Stimulated activated CD8-positive, alpha-beta memory T cell treated with anti-CD3 and anti-CD28 coated beads, Interleukin-12 subunit alpha, Interleukin-12 subunit beta, amount 100 ng/mL, for 1 hour (primary cell): ENCODE results near the gene PRR30.
"Not testable (repeated sequence)": the region's sequence is repeated elsewhere in the genome, so short reads cannot be mapped to it uniquely, and the experiment has no call there.

Source experiments
- DNase-seq: peaks from one replicate; pipeline ENCODE4 v3.0.0-alpha.2; 2020; ENCODE audit warnings: low read depth

PRR30 gene

GRCh38 chr2:27139310-27139709 lies at the start of gene PRR30:
TSS of gene PRR30 (minus strand) at chr2:27139410. CDS start at chr2:27138329, 1,081 bp downstream.
- no peak for DNase-seq

GRCh38 chr2:27186613-27187345 lies 47.6 kb upstream of the PRR30 start:
- no peak for DNase-seq

GRCh38 chr2:27185331-27186026 lies 46.3 kb upstream of the PRR30 start:
- DNase-seq: no peak

- no peak for DNase-seq
Observed at GRCh38 chr2:27184115-27184514, 44.9 kb upstream of the PRR30 start.

GRCh38 chr2:27182346-27182745 lies 43.1 kb upstream of the PRR30 start:
- DNase-seq: no peak

GRCh38 chr2:27179344-27180000 lies 40.3 kb upstream of the PRR30 start:
- no peak for DNase-seq

GRCh38 chr2:27178469-27178868 lies 39.3 kb upstream of the PRR30 start:
- no peak for DNase-seq

- no peak for DNase-seq
Observed at GRCh38 chr2:27177441-27178351, 38.5 kb upstream of the PRR30 start.

GRCh38 chr2:27175781-27176180 lies 36.6 kb upstream of the PRR30 start:
- DNase-seq: not testable (repeated sequence)

- DNase-seq: no peak
Observed at GRCh38 chr2:27175330-27175729, 36.1 kb upstream of the PRR30 start.

GRCh38 chr2:27174638-27175037 lies 35.4 kb upstream of the PRR30 start:
- no peak for DNase-seq

- DNase-seq: no peak
Observed at GRCh38 chr2:27171351-27171848, 32.2 kb upstream of the PRR30 start.

GRCh38 chr2:27170581-27171337 lies 31.5 kb upstream of the PRR30 start:
- no peak for DNase-seq

GRCh38 chr2:27164960-27165763 lies 26.0 kb upstream of the PRR30 start:
- DNase-seq: no peak

GRCh38 chr2:27162151-27163121 lies 23.2 kb upstream of the PRR30 start:
- DNase-seq: no peak

- DNase-seq: no peak
Observed at GRCh38 chr2:27160191-27160590, 21.0 kb upstream of the PRR30 start.

- no peak for DNase-seq
Observed at GRCh38 chr2:27159271-27159670, 20.1 kb upstream of the PRR30 start.

GRCh38 chr2:27158468-27158867 lies 19.3 kb upstream of the PRR30 start:
- no peak for DNase-seq

GRCh38 chr2:27155069-27155520 lies 15.9 kb upstream of the PRR30 start:
- DNase-seq: no peak
